K562 (cell line): ENCODE results near the gene INHBE. TPM values are rescaled to one million over a fixed set of nuclear protein-coding genes. Genes with fewer than 3 reads are reported as not detected.

Source experiments
- FOXO4 ChIP-seq: fragments of 450-650 bp; formaldehyde crosslinking; IDR thresholded peaks from 2 replicates; pipeline ENCODE4 v1.4.0; 2020; ENCODE audit warnings: mild to moderate bottlenecking, moderate library complexity
- NCOA1 ChIP-seq: fragments of 450-650 bp; IDR thresholded peaks from 2 replicates; pipeline ENCODE4 v1.6.1; 2016; ENCODE audit warnings: low read depth
- NFE2 ChIP-seq: IDR thresholded peaks from 2 replicates; pipeline ENCODE4 v1.6.1; 2014; ENCODE audit warnings: antibody characterized with exemption, low read depth
- REST ChIP-seq, 2 experiments: fragments of 450-650 bp; formaldehyde crosslinking in 1 of 2; IDR thresholded peaks; 2 replicates each; pipeline versions ENCODE4 v1.4.0 to v1.6.1; 2014 to 2020; ENCODE audit warnings: mild to moderate bottlenecking in 2 of 2, borderline replicate concordance in 1 of 2, low read depth in 1 of 2
- TEAD4 ChIP-seq, 2 experiments: sonication (generic) in 1 of 2; formaldehyde crosslinking in 1 of 2; IDR thresholded peaks; 2 replicates each; pipeline versions ENCODE4 v1.6.1 to v1.8.0; 2012 to 2022; ENCODE audit warnings: borderline replicate concordance in 1 of 2, inconsistent platforms in 1 of 2, low read length in 1 of 2, mild to moderate bottlenecking in 1 of 2, missing genetic modification reagents in 1 of 2
- ZBTB26 ChIP-seq: fragments of 450-650 bp; formaldehyde crosslinking; IDR thresholded peaks from 2 replicates; pipeline ENCODE4 v1.4.0; 2022; ENCODE audit warnings: missing genetic modification characterization
- ZNF143 ChIP-seq: sonication (generic); formaldehyde crosslinking; IDR thresholded peaks from 2 replicates; pipeline ENCODE4 v1.9.0; 2022; ENCODE audit warnings: mild to moderate bottlenecking, missing genetic modification reagents
- polyA plus RNA-seq, 8 experiments: library from polyadenylated mRNA; depleted of rRNA in 4 of 8; stranded (reverse) in 5 of 8; unstranded in 3 of 8; fragments of >200 nt; fragmentation: Nextera tagmentation in 2 of 8; fragmentation: Illumina TruSeq in 1 of 8; extraction: Ambion mirVana in 2 of 8; extraction: Trizol in 1 of 8; gene quantifications; 2 replicates each; pipeline versions ENCODE4 v1.2.1 to v1.2.3, GENCODE V29; 2011 to 2014; ENCODE audit warnings: inconsistent platforms in 1 of 8, missing spikeins in 1 of 8
- total RNA-seq, 7 experiments: library from RNA; depleted of rRNA in 6 of 7; stranded (reverse); fragments of >200 nt in 6 of 7; fragmentation: Illumina TruSeq in 2 of 7; extraction: Trizol in 2 of 7; gene quantifications; 2 replicates each; pipeline versions ENCODE4 v1.2.1 to v1.2.3, GENCODE V29; 2011 to 2021; ENCODE audit warnings: low replicate concordance in 1 of 7

INHBE gene
- total and polyA plus RNA-seq, 9 of the 15 experiments (the other 6 are each of a cell fraction or from before 2014, with no cell fraction given) = 0.94 to 9.9 (median 7.3) TPM

GRCh38 chr12:57446292-57446960 is 8.7 kb upstream of the INHBE start (continued):
- no peak for TF ChIP-seq REST (IDR thresholded peaks at IDR 0.05; ENCODE audit: borderline replicate concordance)
- no peak for TF ChIP-seq REST (CRISPR knock-in tag; IDR thresholded peaks at IDR 0.05; ENCODE audit: low read depth)
- TF ChIP-seq ZNF143 (CRISPR knock-in tag) = no peak
- TF ChIP-seq ZBTB26 (CRISPR knock-in tag) = no peak
- TF ChIP-seq FOXO4 (CRISPR knock-in tag) = no peak
- no peak for TF ChIP-seq TEAD4 (IDR thresholded peaks at IDR 0.05; ENCODE audit: low read length)
- TF ChIP-seq TEAD4 (CRISPR knock-in tag; IDR thresholded peaks at IDR 0.05; ENCODE audit: borderline replicate concordance) = no peak
- TF ChIP-seq NCOA1 = no peak
- no peak for TF ChIP-seq NFE2
- TF ChIP-seq, all 486 proteins: peak for 0
